Measurements from ENCODE around the gene PAFAH2. TPM values are rescaled to one million over a fixed set of nuclear protein-coding genes. Genes with fewer than 3 reads are reported as not detected.

PAFAH2 gene
- total and polyA plus RNA-seq, 2 of the 13 experiments (the other 11 are each of a cell fraction or from before 2014, with no cell fraction given), result 6.9 to 9.4 TPM

DNA sequence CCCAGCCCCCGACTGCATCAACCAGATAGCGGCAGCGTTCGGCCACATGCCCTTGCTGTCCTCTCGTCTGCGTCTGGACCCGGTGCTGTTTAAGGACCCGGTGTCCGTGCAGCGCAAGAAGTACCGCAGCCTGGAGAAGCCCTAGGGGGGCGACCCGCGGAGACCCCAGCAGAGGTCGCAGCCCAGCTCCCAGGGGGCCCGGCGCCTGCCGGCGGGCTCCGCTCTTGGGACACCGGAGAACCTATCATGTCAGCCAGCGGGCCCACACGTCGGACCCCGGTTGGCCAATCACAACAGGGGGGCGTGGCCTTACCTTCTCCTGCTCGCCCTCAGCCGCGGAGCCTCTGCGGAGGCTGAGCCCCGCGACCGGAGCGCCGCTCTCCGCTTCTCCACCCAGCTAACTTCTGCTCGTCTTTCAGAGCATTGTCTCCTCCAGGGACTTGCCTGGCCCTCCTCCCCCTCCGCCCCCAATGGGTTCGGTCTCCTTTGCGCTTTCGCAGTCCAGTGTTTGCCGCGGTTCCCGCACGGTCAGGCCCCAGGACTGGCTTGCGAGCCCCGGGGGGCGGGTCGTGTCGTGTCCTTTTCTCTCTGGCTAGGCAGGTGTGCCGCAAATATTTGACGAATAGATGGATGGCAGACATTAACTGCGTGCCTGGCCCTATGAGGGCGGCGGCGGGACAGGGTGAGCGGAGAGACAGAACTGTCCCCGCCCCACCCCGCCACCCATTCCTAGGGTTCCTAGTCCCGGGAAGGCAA lies 37.5 kb upstream of the PAFAH2 start (continued):
- TF ChIP-seq PRMT3 (CRISPR knock-in tag; IDR thresholded peaks at IDR 0.05; ENCODE audit: borderline replicate concordance, low read depth) (no peak), NFRKB (IDR thresholded peaks at IDR 0.05) (no peak), ZFY (CRISPR knock-in tag; IDR thresholded peaks at IDR 0.05) (peak; percentile 78), ZNF703 (CRISPR knock-in tag; IDR thresholded peaks at IDR 0.05; ENCODE audit: borderline replicate concordance) (no peak), PHF8 (CRISPR knock-in tag; IDR thresholded peaks at IDR 0.05) (peak; percentile 90), HMG20B (CRISPR knock-in tag; conservative IDR thresholded peaks at IDR 0.05) (0 out of 2 replicates have a peak, but pooled peaks have one; percentile 17), AGO2 (optimal IDR thresholded peaks at IDR 0.05; ENCODE audit: low read depth, low read length) (peak; percentile 72), PHF20 (CRISPR knock-in tag; IDR thresholded peaks at IDR 0.05) (no peak), ZNF562 (CRISPR knock-in tag; IDR thresholded peaks at IDR 0.05; ENCODE audit: borderline replicate concordance) (no peak), HHEX (CRISPR knock-in tag; IDR thresholded peaks at IDR 0.05) (no peak), SETDB1 (CRISPR knock-in tag; IDR thresholded peaks at IDR 0.05; ENCODE audit: borderline replicate concordance) (no peak), FOXA3 (CRISPR knock-in tag; IDR thresholded peaks at IDR 0.05) (no peak; the same call in 1 of the 2 replicates), ZNF782 (CRISPR knock-in tag; IDR thresholded peaks at IDR 0.05; ENCODE audit: borderline replicate concordance) (peak; percentile 25; the same call in 1 of the 2 replicates), ZKSCAN5 (CRISPR knock-in tag; IDR thresholded peaks at IDR 0.05) (no peak), REXO4 (CRISPR knock-in tag; IDR thresholded peaks at IDR 0.05; ENCODE audit: borderline replicate concordance) (no peak), NCOA2 (CRISPR knock-in tag; IDR thresholded peaks at IDR 0.05) (no peak), HOXA3 (CRISPR knock-in tag; IDR thresholded peaks at IDR 0.05) (no peak)
- TF ChIP-seq, protein P1, sequence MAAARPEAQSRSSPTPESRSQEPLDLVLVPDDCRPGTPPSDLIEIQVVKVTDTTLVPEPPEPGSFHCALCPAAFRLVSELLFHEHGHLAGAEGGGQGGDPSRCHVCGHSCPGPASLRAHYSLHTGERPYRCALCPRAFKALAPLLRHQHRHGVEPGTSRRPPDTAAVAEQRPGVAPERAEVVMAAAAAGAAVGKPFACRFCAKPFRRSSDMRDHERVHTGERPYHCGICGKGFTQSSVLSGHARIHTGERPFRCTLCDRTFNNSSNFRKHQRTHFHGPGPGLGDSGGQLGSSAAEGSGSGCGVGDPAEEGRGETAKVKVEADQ (CRISPR knock-in tag; IDR thresholded peaks at IDR 0.05; ENCODE audit: borderline replicate concordance), result 0 out of 2 replicates have a peak, but pooled peaks have one; percentile 8
- TF ChIP-seq, protein P2, sequence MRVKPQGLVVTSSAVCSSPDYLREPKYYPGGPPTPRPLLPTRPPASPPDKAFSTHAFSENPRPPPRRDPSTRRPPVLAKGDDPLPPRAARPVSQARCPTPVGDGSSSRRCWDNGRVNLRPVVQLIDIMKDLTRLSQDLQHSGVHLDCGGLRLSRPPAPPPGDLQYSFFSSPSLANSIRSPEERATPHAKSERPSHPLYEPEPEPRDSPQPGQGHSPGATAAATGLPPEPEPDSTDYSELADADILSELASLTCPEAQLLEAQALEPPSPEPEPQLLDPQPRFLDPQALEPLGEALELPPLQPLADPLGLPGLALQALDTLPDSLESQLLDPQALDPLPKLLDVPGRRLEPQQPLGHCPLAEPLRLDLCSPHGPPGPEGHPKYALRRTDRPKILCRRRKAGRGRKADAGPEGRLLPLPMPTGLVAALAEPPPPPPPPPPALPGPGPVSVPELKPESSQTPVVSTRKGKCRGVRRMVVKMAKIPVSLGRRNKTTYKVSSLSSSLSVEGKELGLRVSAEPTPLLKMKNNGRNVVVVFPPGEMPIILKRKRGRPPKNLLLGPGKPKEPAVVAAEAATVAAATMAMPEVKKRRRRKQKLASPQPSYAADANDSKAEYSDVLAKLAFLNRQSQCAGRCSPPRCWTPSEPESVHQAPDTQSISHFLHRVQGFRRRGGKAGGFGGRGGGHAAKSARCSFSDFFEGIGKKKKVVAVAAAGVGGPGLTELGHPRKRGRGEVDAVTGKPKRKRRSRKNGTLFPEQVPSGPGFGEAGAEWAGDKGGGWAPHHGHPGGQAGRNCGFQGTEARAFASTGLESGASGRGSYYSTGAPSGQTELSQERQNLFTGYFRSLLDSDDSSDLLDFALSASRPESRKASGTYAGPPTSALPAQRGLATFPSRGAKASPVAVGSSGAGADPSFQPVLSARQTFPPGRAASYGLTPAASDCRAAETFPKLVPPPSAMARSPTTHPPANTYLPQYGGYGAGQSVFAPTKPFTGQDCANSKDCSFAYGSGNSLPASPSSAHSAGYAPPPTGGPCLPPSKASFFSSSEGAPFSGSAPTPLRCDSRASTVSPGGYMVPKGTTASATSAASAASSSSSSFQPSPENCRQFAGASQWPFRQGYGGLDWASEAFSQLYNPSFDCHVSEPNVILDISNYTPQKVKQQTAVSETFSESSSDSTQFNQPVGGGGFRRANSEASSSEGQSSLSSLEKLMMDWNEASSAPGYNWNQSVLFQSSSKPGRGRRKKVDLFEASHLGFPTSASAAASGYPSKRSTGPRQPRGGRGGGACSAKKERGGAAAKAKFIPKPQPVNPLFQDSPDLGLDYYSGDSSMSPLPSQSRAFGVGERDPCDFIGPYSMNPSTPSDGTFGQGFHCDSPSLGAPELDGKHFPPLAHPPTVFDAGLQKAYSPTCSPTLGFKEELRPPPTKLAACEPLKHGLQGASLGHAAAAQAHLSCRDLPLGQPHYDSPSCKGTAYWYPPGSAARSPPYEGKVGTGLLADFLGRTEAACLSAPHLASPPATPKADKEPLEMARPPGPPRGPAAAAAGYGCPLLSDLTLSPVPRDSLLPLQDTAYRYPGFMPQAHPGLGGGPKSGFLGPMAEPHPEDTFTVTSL (CRISPR knock-in tag; IDR thresholded peaks at IDR 0.05; ENCODE audit: borderline replicate concordance), result no peak
- TF ChIP-seq, protein P3, sequence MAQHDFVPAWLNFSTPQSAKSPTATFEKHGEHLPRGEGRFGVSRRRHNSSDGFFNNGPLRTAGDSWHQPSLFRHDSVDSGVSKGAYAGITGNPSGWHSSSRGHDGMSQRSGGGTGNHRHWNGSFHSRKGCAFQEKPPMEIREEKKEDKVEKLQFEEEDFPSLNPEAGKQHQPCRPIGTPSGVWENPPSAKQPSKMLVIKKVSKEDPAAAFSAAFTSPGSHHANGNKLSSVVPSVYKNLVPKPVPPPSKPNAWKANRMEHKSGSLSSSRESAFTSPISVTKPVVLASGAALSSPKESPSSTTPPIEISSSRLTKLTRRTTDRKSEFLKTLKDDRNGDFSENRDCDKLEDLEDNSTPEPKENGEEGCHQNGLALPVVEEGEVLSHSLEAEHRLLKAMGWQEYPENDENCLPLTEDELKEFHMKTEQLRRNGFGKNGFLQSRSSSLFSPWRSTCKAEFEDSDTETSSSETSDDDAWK (CRISPR knock-in tag; IDR thresholded peaks at IDR 0.05), result no peak
- TF ChIP-seq, protein P4, sequence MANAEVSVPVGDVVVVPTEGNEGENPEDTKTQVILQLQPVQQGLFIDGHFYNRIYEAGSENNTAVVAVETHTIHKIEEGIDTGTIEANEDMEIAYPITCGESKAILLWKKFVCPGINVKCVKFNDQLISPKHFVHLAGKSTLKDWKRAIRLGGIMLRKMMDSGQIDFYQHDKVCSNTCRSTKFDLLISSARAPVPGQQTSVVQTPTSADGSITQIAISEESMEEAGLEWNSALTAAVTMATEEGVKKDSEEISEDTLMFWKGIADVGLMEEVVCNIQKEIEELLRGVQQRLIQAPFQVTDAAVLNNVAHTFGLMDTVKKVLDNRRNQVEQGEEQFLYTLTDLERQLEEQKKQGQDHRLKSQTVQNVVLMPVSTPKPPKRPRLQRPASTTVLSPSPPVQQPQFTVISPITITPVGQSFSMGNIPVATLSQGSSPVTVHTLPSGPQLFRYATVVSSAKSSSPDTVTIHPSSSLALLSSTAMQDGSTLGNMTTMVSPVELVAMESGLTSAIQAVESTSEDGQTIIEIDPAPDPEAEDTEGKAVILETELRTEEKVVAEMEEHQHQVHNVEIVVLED (CRISPR knock-in tag; IDR thresholded peaks at IDR 0.05; ENCODE audit: borderline replicate concordance), result peak; percentile 12; the same call in 1 of the 2 replicates
